Vagina (tissue), 2 donors: ENCODE data around the gene GALNT7. TPM values are rescaled to one million over a fixed set of nuclear protein-coding genes. Genes with fewer than 3 reads are reported as not detected.

ENCODE experiments used
- DNase-seq, 2 donors: peaks; one replicate each; pipeline ENCODE4 v3.0.0-alpha.2; 2017; ENCODE audit errors: extremely low spot score in 2 of 2
- H3K27ac ChIP-seq: fragments of 200-600 bp; sonication (generic); one replicate; pipeline ENCODE4 v1.5.1; 2019
- H3K27me3 ChIP-seq: fragments of 200-600 bp; sonication (generic); one replicate; pipeline ENCODE4 v1.5.1; 2019
- H3K36me3 ChIP-seq, 2 donors: fragments of 200-600 bp; sonication (generic); one replicate each; pipeline ENCODE4 v1.5.1; 2017 to 2019
- H3K4me1 ChIP-seq: fragments of 200-600 bp; sonication (generic); one replicate; pipeline ENCODE4 v1.5.1; 2019
- H3K4me3 ChIP-seq, 2 donors: fragments of 200-600 bp; sonication (generic); 1 replicate in 1 of 2; 2 replicates in 1 of 2; pipeline ENCODE4 v1.5.1; 2016 to 2019
- H3K9me3 ChIP-seq: fragments of 200-600 bp; sonication (generic); one replicate; pipeline ENCODE4 v1.5.1; 2019
- CTCF ChIP-seq, 3 experiments: fragments of 450-650 bp in 2 of 3; fragments of 200-600 bp in 1 of 3; sonication (generic) in 1 of 3; IDR thresholded peaks; one replicate each; pipeline ENCODE4 v1.5.1; 2017 to 2019; ENCODE audit warnings: antibody characterized with exemption in 3 of 3, mild to moderate bottlenecking in 2 of 3, moderate library complexity in 2 of 3
- POLR2A ChIP-seq, 2 donors: fragments of 450-650 bp; IDR thresholded peaks; one replicate each; pipeline ENCODE4 v1.6.1; 2017; ENCODE audit warnings: antibody characterized with exemption in 2 of 2, mild to moderate bottlenecking in 2 of 2, moderate library complexity in 2 of 2
- POLR2AphosphoS5 ChIP-seq, 2 donors: sonication (generic); formaldehyde crosslinking; IDR thresholded peaks; one replicate each; pipeline ENCODE4 v1.9.0; 2017; ENCODE audit warnings: antibody characterized with exemption in 2 of 2, mild to moderate bottlenecking in 2 of 2, low read depth in 1 of 2; ENCODE audit not compliant: insufficient read depth in 1 of 2
- intact Hi-C: fragments of 100-400 bp; cut with DNase I; formaldehyde crosslinking; loops from one replicate; pipeline ENCODE4 v1.15.1; 2023
- total RNA-seq: library from RNA; depleted of rRNA; stranded (reverse); fragments of >200 nt; gene quantifications from one replicate; pipeline ENCODE4 v1.2.3, GENCODE V29; 2016

Gene GALNT7
- total RNA-seq, 1 donor from 2014 or later: 9.1 TPM

- Histone ChIP-seq H3K27me3 (no peaks in the 10 kb centered on the region), H3K4me1 (no peaks in the 10 kb centered on the region), H3K4me3 (no peak overlapping the region), H3K27ac (no peak overlapping the region), H3K36me3 (peaks cover 0 to 5% of the 10 kb centered on the region in 2 donors), H3K9me3 (no peaks in the 10 kb centered on the region)
- TF ChIP-seq CTCF (IDR thresholded peaks at IDR 0.05): no peak
- TF ChIP-seq POLR2AphosphoS5 (IDR thresholded peaks at IDR 0.05; ENCODE audit: insufficient read depth in 1 of 2, low read depth in 1 of 2): no peak
- TF ChIP-seq POLR2A (IDR thresholded peaks at IDR 0.05): no peak
- DNase-seq: no peak
- intact Hi-C loops: no loop called here
Observed at GRCh38 chr4:173202395-173202794, 33.8 kb downstream of the GALNT7 start.

DNA sequence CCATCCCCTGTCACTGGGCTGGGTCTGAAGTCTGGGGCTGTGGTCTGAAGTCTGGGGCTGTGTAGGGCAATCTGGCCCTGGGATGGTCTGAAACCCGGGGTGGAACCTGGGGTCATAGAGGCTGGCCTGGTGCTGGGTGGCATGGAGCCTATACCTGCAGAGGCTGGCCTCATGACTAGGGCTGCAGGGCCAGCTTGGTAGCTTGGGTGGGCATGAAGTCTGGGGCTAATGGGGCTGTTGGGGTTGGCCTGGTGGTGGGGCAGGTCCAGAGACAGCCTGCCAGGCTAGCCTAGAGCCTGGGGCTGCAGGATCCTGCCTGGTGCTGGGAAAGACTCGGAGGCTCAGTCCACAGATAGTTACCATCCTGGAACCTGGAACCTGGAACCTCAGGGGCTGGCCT lies 37.0 kb downstream of the GALNT7 start:
- DNase-seq: no peak
- intact Hi-C loops: no loop called here
- no peak for TF ChIP-seq POLR2AphosphoS5 (IDR thresholded peaks at IDR 0.05; ENCODE audit: insufficient read depth in 1 of 2, low read depth in 1 of 2)
- no peak for TF ChIP-seq CTCF (IDR thresholded peaks at IDR 0.05)
- no peak for TF ChIP-seq POLR2A (IDR thresholded peaks at IDR 0.05)
- Histone ChIP-seq H3K4me3 (no peak overlapping the region), H3K9me3 (no peaks in the 10 kb centered on the region), H3K36me3 (peaks cover 0 to 5% of the 10 kb centered on the region in 2 donors), H3K4me1 (no peaks in the 10 kb centered on the region), H3K27ac (no peak overlapping the region), H3K27me3 (no peaks in the 10 kb centered on the region)

DNA sequence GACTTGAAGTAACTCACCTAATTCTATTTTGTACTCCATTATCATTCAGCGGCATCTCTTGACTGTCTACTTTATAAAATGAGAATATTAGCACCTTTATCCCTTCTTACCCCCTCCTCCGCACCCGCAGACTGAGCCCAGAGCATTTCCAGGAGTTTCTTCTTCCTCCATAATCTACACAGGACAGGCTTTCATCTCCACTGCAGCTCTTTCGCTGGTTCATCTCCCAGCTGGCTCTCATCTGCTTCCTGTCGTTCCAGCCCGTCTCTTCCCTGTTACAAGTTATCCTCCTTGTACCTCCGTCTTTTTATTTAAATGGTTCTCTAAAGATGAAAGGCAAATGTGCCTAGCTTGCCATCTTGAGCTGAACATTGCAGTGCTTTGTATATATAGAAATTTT lies 39.8 kb downstream of the GALNT7 start:
- TF ChIP-seq CTCF (IDR thresholded peaks at IDR 0.05): no peak
- no peak for TF ChIP-seq POLR2A (IDR thresholded peaks at IDR 0.05)
- no peak for TF ChIP-seq POLR2AphosphoS5 (IDR thresholded peaks at IDR 0.05; ENCODE audit: insufficient read depth in 1 of 2, low read depth in 1 of 2)
- Histone ChIP-seq H3K9me3 (no peaks in the 10 kb centered on the region), H3K36me3 (peaks cover 0 to 5% of the 10 kb centered on the region in 2 donors), H3K4me1 (no peaks in the 10 kb centered on the region), H3K27me3 (no peaks in the 10 kb centered on the region), H3K27ac (no peak overlapping the region), H3K4me3 (no peak overlapping the region)
- DNase-seq: no peak
- intact Hi-C loops: no loop called here

GRCh38 chr4:173211222-173211621 lies 42.6 kb downstream of the GALNT7 start:
- intact Hi-C loops: no loop called here
- Histone ChIP-seq H3K27me3 (no peaks in the 10 kb centered on the region), H3K9me3 (no peaks in the 10 kb centered on the region), H3K36me3 (no peaks in the 10 kb centered on the region), H3K4me1 (no peaks in the 10 kb centered on the region), H3K4me3 (no peak overlapping the region), H3K27ac (no peak overlapping the region)
- DNase-seq: no peak
- TF ChIP-seq POLR2AphosphoS5 (IDR thresholded peaks at IDR 0.05; ENCODE audit: insufficient read depth in 1 of 2, low read depth in 1 of 2): no peak
- no peak for TF ChIP-seq POLR2A (IDR thresholded peaks at IDR 0.05)
- no peak for TF ChIP-seq CTCF (IDR thresholded peaks at IDR 0.05)

DNA sequence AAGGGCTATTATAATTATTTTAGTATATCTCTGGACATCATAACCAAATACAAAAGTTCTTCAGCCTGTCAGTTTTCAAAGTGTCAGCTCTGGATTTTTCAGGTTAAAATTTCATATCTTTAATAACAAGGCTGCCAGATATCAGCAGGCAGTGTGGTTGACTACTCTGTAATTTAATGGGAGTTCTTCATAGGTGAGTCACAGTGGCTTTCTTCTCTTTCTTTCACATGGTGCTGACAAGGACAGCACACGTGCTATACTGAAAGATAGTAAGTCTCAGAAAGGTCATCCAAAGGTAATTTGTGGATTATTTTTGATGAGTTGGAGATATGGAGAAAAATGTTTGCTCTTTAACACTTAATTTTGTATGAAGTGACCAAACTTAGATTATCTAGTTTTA lies 43.2 kb downstream of the GALNT7 start:
- Histone ChIP-seq H3K4me3 (no peak overlapping the region), H3K27ac (no peak overlapping the region), H3K36me3 (no peaks in the 10 kb centered on the region), H3K27me3 (no peaks in the 10 kb centered on the region), H3K4me1 (no peaks in the 10 kb centered on the region), H3K9me3 (no peaks in the 10 kb centered on the region)
- TF ChIP-seq POLR2AphosphoS5 (IDR thresholded peaks at IDR 0.05; ENCODE audit: insufficient read depth in 1 of 2, low read depth in 1 of 2): peak in 1 of 2 donors; percentile 87
- no peak for TF ChIP-seq POLR2A (IDR thresholded peaks at IDR 0.05)
- intact Hi-C loops: no loop called here
- DNase-seq: no peak
